ENCODE data around the gene RAPGEF2. TPM values are rescaled to one million over a fixed set of nuclear protein-coding genes. Genes with fewer than 3 reads are reported as not detected.

Gene RAPGEF2
- total RNA-seq, 1 experiment from 2014 or later = 21.2 TPM

DNA sequence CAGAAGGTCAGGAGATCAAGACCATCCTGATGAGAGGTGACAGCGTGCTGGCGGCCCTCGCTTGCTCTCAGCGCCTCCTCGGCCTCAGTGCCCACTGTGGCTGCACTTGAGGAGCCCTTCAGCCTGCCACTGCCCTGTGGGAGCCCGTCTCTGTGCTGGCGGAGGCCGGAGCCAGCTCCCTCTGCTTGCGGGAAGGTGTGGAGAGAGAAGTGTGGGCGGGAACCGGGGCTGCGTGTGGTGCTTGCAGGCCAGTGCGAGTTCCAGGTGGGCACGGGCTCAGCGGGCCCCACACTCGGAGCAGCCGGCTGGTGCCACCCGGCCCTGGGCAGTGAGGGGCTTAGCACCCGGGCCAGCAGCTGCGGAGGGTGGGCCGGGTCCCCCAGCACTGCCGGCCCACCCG, 286.9 kb downstream of the RAPGEF2 start:
- H4K20me1 ChIP-seq (ENCODE audit: low read length) = no peaks in the 10 kb centered on the region
- H3K4me1 ChIP-seq (ENCODE audit: insufficient read depth, low read length) = peaks cover 11% of the 10 kb centered on the region
- H3K9ac ChIP-seq (ENCODE audit: low read length) = no peak overlapping the region
- BruUV-seq (replicated peaks) = no TSS peak
- no peak for DNase-seq
- no peaks in the 10 kb centered on the region for H3K9me2 ChIP-seq (replicated peaks; ENCODE audit: low read length)
- H3K4me2 ChIP-seq (ENCODE audit: low read length) = no peak overlapping the region
- no peak for ATAC-seq
- H3K27ac ChIP-seq (ENCODE audit: low read length) = no peak overlapping the region
- no peaks in the 10 kb centered on the region for H3K36me3 ChIP-seq (ENCODE audit: low read depth, low read length)
- H3K9me3 ChIP-seq (ENCODE audit: low read length) = no peaks in the 10 kb centered on the region
- intact Hi-C loops (cut with micrococcal nuclease) = loop anchor here (1.0 to 10.0 kb wide), 3 partner anchors 28 to 535 kb away; no protein-coding TSS in a partner anchor
- H3K4me3 ChIP-seq (ENCODE audit: low read length) = no peak overlapping the region
- no peaks in the 10 kb centered on the region for H3K79me2 ChIP-seq (ENCODE audit: low read length)
- ChIA-PET CTCF (no interaction called here), POLR2A (ENCODE audit: unreplicated experiment) (no interaction called here)
- no peaks in the 10 kb centered on the region for H3F3A ChIP-seq (ENCODE audit: low read length, unreplicated experiment)
- no peak for TF ChIP-seq EZH2 (IDR thresholded peaks at IDR 0.05; ENCODE audit: low read length, unreplicated experiment)
- no peak for TF ChIP-seq EZH2phosphoT487 (IDR thresholded peaks at IDR 0.05; ENCODE audit: borderline replicate concordance, low read length)
- TF ChIP-seq, protein P1, sequence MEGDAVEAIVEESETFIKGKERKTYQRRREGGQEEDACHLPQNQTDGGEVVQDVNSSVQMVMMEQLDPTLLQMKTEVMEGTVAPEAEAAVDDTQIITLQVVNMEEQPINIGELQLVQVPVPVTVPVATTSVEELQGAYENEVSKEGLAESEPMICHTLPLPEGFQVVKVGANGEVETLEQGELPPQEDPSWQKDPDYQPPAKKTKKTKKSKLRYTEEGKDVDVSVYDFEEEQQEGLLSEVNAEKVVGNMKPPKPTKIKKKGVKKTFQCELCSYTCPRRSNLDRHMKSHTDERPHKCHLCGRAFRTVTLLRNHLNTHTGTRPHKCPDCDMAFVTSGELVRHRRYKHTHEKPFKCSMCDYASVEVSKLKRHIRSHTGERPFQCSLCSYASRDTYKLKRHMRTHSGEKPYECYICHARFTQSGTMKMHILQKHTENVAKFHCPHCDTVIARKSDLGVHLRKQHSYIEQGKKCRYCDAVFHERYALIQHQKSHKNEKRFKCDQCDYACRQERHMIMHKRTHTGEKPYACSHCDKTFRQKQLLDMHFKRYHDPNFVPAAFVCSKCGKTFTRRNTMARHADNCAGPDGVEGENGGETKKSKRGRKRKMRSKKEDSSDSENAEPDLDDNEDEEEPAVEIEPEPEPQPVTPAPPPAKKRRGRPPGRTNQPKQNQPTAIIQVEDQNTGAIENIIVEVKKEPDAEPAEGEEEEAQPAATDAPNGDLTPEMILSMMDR (conservative IDR thresholded peaks at IDR 0.05; ENCODE audit: low read depth, low read length) = no peak
- no peaks in the 10 kb centered on the region for H3K27me3 ChIP-seq (ENCODE audit: low read length)
- H2AFZ ChIP-seq (ENCODE audit: low read length) = no peak overlapping the region

DNA sequence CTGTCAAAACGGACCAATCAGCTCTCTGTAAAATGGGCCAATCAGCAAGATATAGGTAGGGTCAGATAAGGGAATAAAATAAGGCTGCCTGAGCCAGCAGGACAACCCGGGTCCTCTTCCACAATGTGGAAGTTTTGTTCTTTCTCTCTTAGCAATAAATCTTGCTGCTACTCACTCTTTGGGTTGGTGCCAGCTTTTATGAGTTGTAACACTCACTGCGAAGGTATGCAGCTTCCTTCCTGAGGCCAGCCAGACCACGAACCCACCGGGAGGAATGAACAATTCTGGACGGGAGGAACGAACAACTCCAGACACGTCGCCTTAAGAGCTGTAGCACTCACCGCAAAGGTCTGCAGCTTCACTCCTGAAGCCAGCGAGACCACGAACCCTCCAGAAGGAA, 287.8 kb downstream of the RAPGEF2 start:
- no peaks in the 10 kb centered on the region for H3K9me2 ChIP-seq (replicated peaks; ENCODE audit: low read length)
- no peaks in the 10 kb centered on the region for H3K36me3 ChIP-seq (ENCODE audit: low read depth, low read length)
- peak overlapping the region; percentile 38; the same call in 1 of the 2 replicates for H3K9ac ChIP-seq (ENCODE audit: low read length)
- BruUV-seq (replicated peaks) = no TSS peak
- DNase-seq (peak; percentile 97), ATAC-seq (peak; percentile 96)
- H2AFZ ChIP-seq (ENCODE audit: low read length) = 0 out of 2 replicates have a peak overlapping the region, but pooled peaks have one; percentile 30
- ChIA-PET POLR2A (ENCODE audit: unreplicated experiment) (no interaction called here), CTCF (no interaction called here)
- no peak overlapping the region for H3K4me3 ChIP-seq (ENCODE audit: low read length)
- H4K20me1 ChIP-seq (ENCODE audit: low read length) = no peaks in the 10 kb centered on the region
- H3K79me2 ChIP-seq (ENCODE audit: low read length) = no peaks in the 10 kb centered on the region
- H3K27ac ChIP-seq (ENCODE audit: low read length) = peak overlapping the region; percentile 76
- TF ChIP-seq, protein P1 (conservative IDR thresholded peaks at IDR 0.05; ENCODE audit: low read depth, low read length) = no peak
- no peak for TF ChIP-seq EZH2phosphoT487 (IDR thresholded peaks at IDR 0.05; ENCODE audit: borderline replicate concordance, low read length)
- no peak for TF ChIP-seq EZH2 (IDR thresholded peaks at IDR 0.05; ENCODE audit: low read length, unreplicated experiment)
- no peaks in the 10 kb centered on the region for H3F3A ChIP-seq (ENCODE audit: low read length, unreplicated experiment)
- peak overlapping the region; percentile 71 for H3K4me2 ChIP-seq (ENCODE audit: low read length)
- no peaks in the 10 kb centered on the region for H3K27me3 ChIP-seq (ENCODE audit: low read length)
- intact Hi-C loops (cut with micrococcal nuclease) = loop anchor here (1.0 to 2.0 kb wide), 2 partner anchors 27 to 44 kb away; no protein-coding TSS in a partner anchor
- peaks cover 11% of the 10 kb centered on the region for H3K4me1 ChIP-seq (ENCODE audit: insufficient read depth, low read length)
- no peaks in the 10 kb centered on the region for H3K9me3 ChIP-seq (ENCODE audit: low read length)

DNA sequence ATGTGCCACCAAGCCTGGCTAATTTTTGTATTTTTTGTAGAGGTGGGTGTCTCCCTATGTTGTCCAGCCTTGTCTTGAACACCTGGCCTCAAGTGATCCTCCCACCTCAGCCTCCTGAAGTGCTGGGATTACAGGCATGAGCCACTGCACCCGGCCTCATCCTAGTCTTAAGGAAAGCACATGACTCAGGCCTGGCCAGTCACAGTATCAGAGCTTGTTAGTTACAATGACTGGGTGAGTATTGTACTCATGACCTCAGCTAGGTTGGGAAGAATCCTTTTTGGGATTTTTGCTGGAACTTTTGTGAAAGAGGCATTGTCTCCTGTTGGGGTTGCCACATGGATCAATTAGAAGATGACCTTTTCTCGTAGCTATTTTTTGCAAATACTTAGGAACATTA, 292.8 kb downstream of the RAPGEF2 start:
- DNase-seq = no peak
- POLR2A ChIA-PET (ENCODE audit: unreplicated experiment) = no interaction called here
- ATAC-seq = no peak

More for the DNA sequence above, 292.8 kb downstream of the RAPGEF2 start:
- H3K9me3 ChIP-seq (ENCODE audit: low read length) = no peaks in the 10 kb centered on the region
- no peaks in the 10 kb centered on the region for H3K79me2 ChIP-seq (ENCODE audit: low read length)
- no peak overlapping the region for H3K27ac ChIP-seq (ENCODE audit: low read length)
- no peaks in the 10 kb centered on the region for H3K27me3 ChIP-seq (ENCODE audit: low read length)
- CTCF ChIA-PET = no interaction called here
- no TSS peak for BruUV-seq (replicated peaks)
- no peaks in the 10 kb centered on the region for H4K20me1 ChIP-seq (ENCODE audit: low read length)
- H3K4me2 ChIP-seq (ENCODE audit: low read length) = no peak overlapping the region
- H3K4me3 ChIP-seq (ENCODE audit: low read length) = no peak overlapping the region
- H3K9ac ChIP-seq (ENCODE audit: low read length) = no peak overlapping the region
- H3K36me3 ChIP-seq (ENCODE audit: low read depth, low read length) = no peaks in the 10 kb centered on the region
- H3F3A ChIP-seq (ENCODE audit: low read length, unreplicated experiment) = no peaks in the 10 kb centered on the region
- no peaks in the 10 kb centered on the region for H3K9me2 ChIP-seq (replicated peaks; ENCODE audit: low read length)
- H2AFZ ChIP-seq (ENCODE audit: low read length) = no peak overlapping the region
- intact Hi-C loops (cut with micrococcal nuclease) = no loop called here
- TF ChIP-seq, protein P1 (conservative IDR thresholded peaks at IDR 0.05; ENCODE audit: low read depth, low read length) = no peak
- TF ChIP-seq EZH2phosphoT487 (IDR thresholded peaks at IDR 0.05; ENCODE audit: borderline replicate concordance, low read length) = no peak
- no peak for TF ChIP-seq EZH2 (IDR thresholded peaks at IDR 0.05; ENCODE audit: low read length, unreplicated experiment)
- H3K4me1 ChIP-seq (ENCODE audit: insufficient read depth, low read length) = peaks cover 11% of the 10 kb centered on the region
